Upper lobe of left lung (tissue), 4 donors: ENCODE data around the gene GGN.

Experiments
- CTCF ChIP-seq, 6 experiments: fragments of 450-650 bp in 4 of 6; fragments of 200-600 bp in 2 of 6; sonication (generic) in 2 of 6; IDR thresholded peaks; one replicate each; pipeline ENCODE4 v1.5.1; 2016 to 2019; ENCODE audit warnings: antibody characterized with exemption in 6 of 6
- POLR2A ChIP-seq, 4 donors: fragments of 450-650 bp; IDR thresholded peaks; one replicate each; pipeline ENCODE4 v1.5.1; 2016 to 2017; ENCODE audit warnings: antibody characterized with exemption in 4 of 4, mild to moderate bottlenecking in 2 of 4

GRCh38 chr19:38352611-38353010 lies 35.2 kb downstream of the GGN start:
- TF ChIP-seq POLR2A (IDR thresholded peaks at IDR 0.05) (no peak), CTCF (IDR thresholded peaks at IDR 0.05) (no peak)
